HepG2 (cell line): Measurements from ENCODE around the gene CALM1. TPM values are rescaled to one million over a fixed set of nuclear protein-coding genes. Genes with fewer than 3 reads are reported as not detected.

Source experiments
- ATAC-seq: fragments of 200-7000 bp; cut with Tn5 transposase; 3 replicates; pipeline ENCODE4 v1.9.1; 2020; ENCODE audit warnings: mild to moderate bottlenecking, moderate library complexity
- BruUV-seq: library from RNA; stranded (reverse); fragments of 400-500 nt; replicated peaks from 2 replicates; lab custom pipeline; 2021; lab: Mats Ljungman, UMichigan
- CTCF ChIA-PET: fragments of 300-600 bp; formaldehyde crosslinking; extraction: SDS; loops from one replicate; lab custom pipeline; 2021; ENCODE audit warnings: low total read pairs, inconsistent platforms, low intra/inter-chr PET ratio; lab: Yijun Ruan, JAX
- POLR2A ChIA-PET: fragments of 350-600 bp; sonication (Branson Sonifier 250); formaldehyde crosslinking; loops from one replicate; lab custom pipeline; 2020; ENCODE audit warnings: antibody characterized with exemption, inconsistent platforms; lab: Yijun Ruan, JAX
- DNase-seq: peaks from one replicate; pipeline ENCODE4 v3.0.0-alpha.2; 2015; ENCODE audit warnings: low spot score
- FAIRE-seq: peaks from 3 replicates; lab custom pipeline; 2011; peaks lifted over from hg19 to GRCh38; lab: Jason Lieb, UNC
- H2AFZ ChIP-seq: one replicate; pipeline ENCODE4 v1.6.1; 2011; ENCODE audit warnings: low read length, inconsistent platforms
- H3K27ac ChIP-seq: fragments of 300-600 bp; 3 replicates; pipeline ENCODE4 v1.8.0; 2011; ENCODE audit warnings: mixed run types, mild to moderate bottlenecking, mixed read lengths, low read length, inconsistent platforms; ENCODE audit not compliant: insufficient read depth; ENCODE audit errors: extremely low read length
- H3K27me3 ChIP-seq, 2 experiments: fragments of 200-600 bp in 1 of 2; 2 replicates in 1 of 2; 3 replicates in 1 of 2; pipeline versions ENCODE4 v1.6.0 to v1.8.0; 2011; ENCODE audit warnings: low read length in 2 of 2, mild to moderate bottlenecking in 2 of 2, moderate library complexity in 2 of 2, inconsistent platforms in 1 of 2; ENCODE audit not compliant: insufficient read depth in 2 of 2, control insufficient read depth in 1 of 2
- H3K36me3 ChIP-seq, 2 experiments: fragments of 200-600 bp in 1 of 2; replicated peaks in 1 of 2; 2 replicates in 1 of 2; 3 replicates in 1 of 2; pipeline versions ENCODE4 v1.5.1 to v1.8.0; 2011; ENCODE audit warnings: low read length in 2 of 2, inconsistent platforms in 1 of 2; ENCODE audit not compliant: insufficient read depth in 2 of 2, control insufficient read depth in 1 of 2
- H3K4me1 ChIP-seq: 2 replicates; pipeline ENCODE4 v1.5.1; 2012; ENCODE audit warnings: low read length, inconsistent platforms; ENCODE audit not compliant: insufficient read depth
- H3K4me2 ChIP-seq: 2 replicates; pipeline ENCODE4 v1.6.0; 2011; ENCODE audit warnings: low read depth, low read length, inconsistent platforms
- H3K4me3 ChIP-seq, 3 experiments: fragments of 200-600 bp in 1 of 3; sonication (generic), shearing (Covaris generic) in 1 of 3; replicated peaks in 1 of 3; 2 replicates each; pipeline ENCODE4 v1.5.1; 2011 to 2016; ENCODE audit warnings: low read length in 3 of 3, inconsistent platforms in 2 of 3, low read depth in 2 of 3, mild to moderate bottlenecking in 2 of 3, control low read depth in 1 of 3, mixed read lengths in 1 of 3; ENCODE audit not compliant: insufficient read depth in 1 of 3
- H3K79me2 ChIP-seq: one replicate; pipeline ENCODE4 v1.6.1; 2011; ENCODE audit warnings: low read length, inconsistent platforms; ENCODE audit not compliant: insufficient read depth
- H3K9ac ChIP-seq: 2 replicates; pipeline ENCODE4 v1.6.0; 2011; ENCODE audit warnings: mild to moderate bottlenecking, low read depth, low read length, inconsistent platforms; ENCODE audit not compliant: insufficient read depth
- H3K9me3 ChIP-seq: 2 replicates; pipeline ENCODE4 v1.5.1; 2012; ENCODE audit warnings: mild to moderate bottlenecking, low read length
- H4K20me1 ChIP-seq: 2 replicates; pipeline ENCODE4 v1.6.0; 2011; ENCODE audit warnings: inconsistent platforms, mild to moderate bottlenecking, low read length, moderate library complexity; ENCODE audit not compliant: insufficient read depth
- CHD2 ChIP-seq: IDR thresholded peaks from 2 replicates; pipeline ENCODE4 v1.6.1; 2011; ENCODE audit warnings: low read depth, low read length, improper control_type of control experiment
- FOSL2 ChIP-seq: sonication (generic); formaldehyde crosslinking; IDR thresholded peaks from 2 replicates; pipeline ENCODE4 v1.4.0; 2020; ENCODE audit warnings: missing genetic modification reagents
- NFYB ChIP-seq: sonication (generic); formaldehyde crosslinking; IDR thresholded peaks from 2 replicates; pipeline ENCODE4 v1.4.0; 2020; ENCODE audit warnings: missing genetic modification reagents
- NONO ChIP-seq, 2 experiments: fragments of 450-650 bp in 1 of 2; sonication (generic) in 1 of 2; formaldehyde crosslinking in 1 of 2; IDR thresholded peaks in 1 of 2; conservative IDR thresholded peaks in 1 of 2; 2 replicates each; pipeline versions ENCODE4 v1.6.1 to v1.8.0; 2017 to 2022; ENCODE audit warnings: mild to moderate bottlenecking in 1 of 2, missing genetic modification reagents in 1 of 2, moderate library complexity in 1 of 2
- ZMYM3 ChIP-seq: sonication (generic); formaldehyde crosslinking; IDR thresholded peaks from 2 replicates; pipeline ENCODE4 v1.5.1; 2020; ENCODE audit warnings: mild to moderate bottlenecking, missing genetic modification reagents
- ZNF484 ChIP-seq: sonication (generic); formaldehyde crosslinking; IDR thresholded peaks from 2 replicates; pipeline ENCODE4 v1.5.1; 2020; ENCODE audit warnings: mild to moderate bottlenecking, low read depth, missing genetic modification reagents, borderline replicate concordance
- WGBS: methylation state at CpG from one replicate; pipeline ENCODE4 v1.1.6; 2017; ENCODE audit warnings: low lambda C conversion rate; 5-methylcytosine and 5-hydroxymethylcytosine counted together
- in situ Hi-C: cut with HindIII; loops from 2 replicates; pipeline ENCODE4 v1.10.0; 2017; ENCODE audit warnings: low pct_unique_long_range_greater_than_20kb; ENCODE audit not compliant: extremely low pct_ligation_motif_present
- intact Hi-C: fragments of 100-400 bp; cut with micrococcal nuclease; formaldehyde crosslinking; loops from one replicate; pipeline ENCODE4 v1.10.0; 2022; ENCODE audit not compliant: unreplicated experiment
- polyA plus RNA-seq, 8 experiments: library from polyadenylated mRNA; depleted of rRNA in 3 of 8; stranded (reverse) in 7 of 8; unstranded in 1 of 8; fragments of >200 nt; fragmentation: Illumina TruSeq in 4 of 8; extraction: Trizol in 4 of 8; gene quantifications; 2 replicates each; pipeline versions ENCODE4 v1.2.1 to v1.2.3, GENCODE V29; 2011 to 2016; ENCODE audit warnings: low read depth in 4 of 8, missing spikeins in 1 of 8, mixed read lengths in 1 of 8; ENCODE audit not compliant: insufficient read depth in 1 of 8
- total RNA-seq, 5 experiments: library from RNA; depleted of rRNA; stranded (reverse); fragments of >200 nt; fragmentation: Illumina TruSeq; extraction: Trizol; gene quantifications; 2 replicates each; pipeline ENCODE4 v1.2.3, GENCODE V29; 2016; ENCODE audit warnings: low read depth in 1 of 5
- TF ChIP-seq, protein P1 (sequence below): sonication (generic); formaldehyde crosslinking; conservative IDR thresholded peaks from 2 replicates; pipeline ENCODE4 v1.8.0; 2022; ENCODE audit warnings: low read depth, missing genetic modification reagents
- TF ChIP-seq, protein P2 (sequence below): IDR thresholded peaks from 2 replicates; pipeline ENCODE4 v1.6.1; 2016; ENCODE audit warnings: missing genetic modification reagents, missing compliant biosample characterization

Gene CALM1
- total and polyA plus RNA-seq, 2 of the 13 experiments (the other 11 are each of a cell fraction or from before 2014, with no cell fraction given): 110 to 238 TPM

DNA sequence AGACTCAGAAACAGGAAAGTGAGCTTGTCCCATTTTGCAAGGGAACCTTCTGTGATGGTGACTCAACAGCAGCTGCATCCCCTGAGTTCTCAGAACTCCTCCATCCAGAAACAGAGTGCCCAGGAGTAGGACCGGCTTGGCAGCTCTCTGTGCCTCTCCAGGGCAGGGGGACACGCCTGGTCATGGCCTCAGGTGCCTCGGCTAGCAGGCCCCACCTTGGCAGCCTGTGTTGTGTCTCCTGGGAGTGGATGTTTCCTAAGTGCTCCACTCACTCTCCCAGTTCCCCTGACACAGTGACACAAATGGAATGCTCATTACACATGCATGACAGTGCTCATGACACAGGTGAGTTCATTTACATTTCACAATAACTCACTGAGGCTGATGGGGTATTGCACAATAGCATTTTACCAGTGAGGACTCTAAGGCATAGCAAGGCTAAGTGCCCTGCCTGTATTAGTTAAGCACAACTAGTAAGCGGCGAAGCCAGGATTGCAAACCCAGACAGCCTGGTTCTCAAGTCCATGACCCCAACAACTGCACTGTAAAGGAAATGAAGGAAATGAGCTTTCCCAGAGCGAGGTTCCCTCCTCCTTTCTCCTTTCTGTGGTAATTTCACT lies 47.4 kb downstream of the CALM1 start (continued):
- TF ChIP-seq FOSL2 (CRISPR knock-in tag): 0 out of 2 replicates have a peak, but pooled peaks have one; percentile 20

DNA sequence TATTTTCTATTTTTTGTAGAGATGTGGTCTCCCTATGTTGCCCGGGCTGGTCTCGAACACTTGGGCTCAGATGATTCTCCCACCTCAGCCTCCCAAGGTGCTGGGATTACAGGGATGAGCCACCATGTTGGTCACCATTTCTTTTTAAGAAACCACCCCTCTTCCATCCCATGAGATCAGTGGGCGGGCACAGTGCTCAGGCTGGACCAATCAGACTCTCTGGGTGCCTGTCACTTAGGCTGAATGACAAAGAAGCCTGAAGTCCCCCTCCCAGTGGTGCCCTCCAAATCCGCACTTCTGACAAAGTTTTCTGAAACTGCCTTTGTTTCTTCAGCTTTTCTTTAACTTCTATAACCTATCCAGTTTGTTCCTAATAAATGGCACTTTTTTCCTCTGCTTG lies 48.2 kb downstream of the CALM1 start:
- 63% methylated on average over 4 of the region's 4 CpGs for WGBS
- intact Hi-C loops: no loop called here
- POLR2A ChIA-PET: no interaction called here

More for the DNA sequence above, 48.2 kb downstream of the CALM1 start:
- ATAC-seq (no peak), FAIRE-seq (no peak), DNase-seq (no peak)
- no peak overlapping the region for H3K4me2 ChIP-seq
- H3K4me1 ChIP-seq: peaks cover 21% of the 10 kb centered on the region
- H3K9ac ChIP-seq: no peak overlapping the region
- TF ChIP-seq NFYB (CRISPR knock-in tag): 0 out of 2 replicates have a peak, but pooled peaks have one; percentile 33
- TF ChIP-seq ZNF484 (CRISPR knock-in tag): no peak
- no peak for TF ChIP-seq CHD2
- no peak for TF ChIP-seq ZMYM3 (CRISPR knock-in tag)
- TF ChIP-seq, protein P1, sequence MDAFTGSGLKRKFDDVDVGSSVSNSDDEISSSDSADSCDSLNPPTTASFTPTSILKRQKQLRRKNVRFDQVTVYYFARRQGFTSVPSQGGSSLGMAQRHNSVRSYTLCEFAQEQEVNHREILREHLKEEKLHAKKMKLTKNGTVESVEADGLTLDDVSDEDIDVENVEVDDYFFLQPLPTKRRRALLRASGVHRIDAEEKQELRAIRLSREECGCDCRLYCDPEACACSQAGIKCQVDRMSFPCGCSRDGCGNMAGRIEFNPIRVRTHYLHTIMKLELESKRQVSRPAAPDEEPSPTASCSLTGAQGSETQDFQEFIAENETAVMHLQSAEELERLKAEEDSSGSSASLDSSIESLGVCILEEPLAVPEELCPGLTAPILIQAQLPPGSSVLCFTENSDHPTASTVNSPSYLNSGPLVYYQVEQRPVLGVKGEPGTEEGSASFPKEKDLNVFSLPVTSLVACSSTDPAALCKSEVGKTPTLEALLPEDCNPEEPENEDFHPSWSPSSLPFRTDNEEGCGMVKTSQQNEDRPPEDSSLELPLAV (CRISPR knock-in tag): no peak
- TF ChIP-seq NONO (IDR thresholded peaks at IDR 0.05): no peak
- no peak for TF ChIP-seq NONO (CRISPR knock-in tag; conservative IDR thresholded peaks at IDR 0.05)
- TF ChIP-seq, protein P2, sequence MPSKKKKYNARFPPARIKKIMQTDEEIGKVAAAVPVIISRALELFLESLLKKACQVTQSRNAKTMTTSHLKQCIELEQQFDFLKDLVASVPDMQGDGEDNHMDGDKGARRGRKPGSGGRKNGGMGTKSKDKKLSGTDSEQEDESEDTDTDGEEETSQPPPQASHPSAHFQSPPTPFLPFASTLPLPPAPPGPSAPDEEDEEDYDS (CRISPR knock-in tag): no peak
- H3K27me3 ChIP-seq: 0 out of 5 replicates have a peak, but pooled peaks cover 0 to 3% of the 10 kb centered on the region in 2 experiments
- in situ Hi-C loops: no loop called here
- H2AFZ ChIP-seq: no peak overlapping the region
- H3K27ac ChIP-seq: no peak overlapping the region
- no TSS peak for BruUV-seq
- H3K79me2 ChIP-seq: no peaks in the 10 kb centered on the region
- H4K20me1 ChIP-seq: no peaks in the 10 kb centered on the region
- no peak overlapping the region for H3K4me3 ChIP-seq
- no peaks in the 10 kb centered on the region for H3K36me3 ChIP-seq
- CTCF ChIA-PET: no interaction called here
- 0 out of 2 replicates have a peak, but pooled peaks cover 3% of the 10 kb centered on the region for H3K9me3 ChIP-seq
